B cell (primary cell): ENCODE measurements around the gene AK1. TPM values are rescaled to one million over a fixed set of nuclear protein-coding genes. Genes with fewer than 3 reads are reported as not detected.

Experiments
- ATAC-seq: fragments of 200-7000 bp; cut with Tn5 transposase; one replicate; pipeline ENCODE4 v1.10.0; 2021; ENCODE audit warnings: low read depth, mild to moderate bottlenecking, moderate number of reproducible peaks, moderate library complexity
- CTCF ChIA-PET: fragments of 350-600 bp; sonication (Branson Sonifier 250); formaldehyde crosslinking; loops from one replicate; lab custom pipeline; 2021; ENCODE audit warnings: antibody characterized with exemption, inconsistent platforms; lab: Charles Lee
- POLR2A ChIA-PET: fragments of 350-600 bp; sonication (Branson Sonifier 250); formaldehyde crosslinking; loops from one replicate; lab custom pipeline; 2021; ENCODE audit warnings: antibody characterized with exemption; lab: Charles Lee
- DNase-seq: peaks from one replicate; pipeline ENCODE4 v3.0.0; 2013
- H2AFZ ChIP-seq: 2 replicates; pipeline ENCODE4 v1.6.1; 2012; ENCODE audit warnings: mild to moderate bottlenecking, low read depth, low read length; ENCODE audit not compliant: insufficient read depth, poor library complexity, severe bottlenecking
- H3K27ac ChIP-seq, 2 donors: 1 replicate in 1 of 2; 2 replicates in 1 of 2; pipeline ENCODE4 v1.5.1; 2012 to 2013; ENCODE audit warnings: low read length in 2 of 2, mild to moderate bottlenecking in 2 of 2, moderate library complexity in 1 of 2
- H3K27me3 ChIP-seq, 4 experiments: fragments of 200-600 bp in 1 of 4; sonication (generic) in 1 of 4; replicated peaks in 1 of 4; 1 replicate in 2 of 4; 2 replicates in 2 of 4; pipeline versions ENCODE4 v1.6.1 to v1.7.0; 2013 to 2016; ENCODE audit warnings: low read length in 3 of 4, mild to moderate bottlenecking in 2 of 4, mixed read lengths in 1 of 4, moderate library complexity in 1 of 4; ENCODE audit not compliant: insufficient read depth in 4 of 4, control insufficient read depth in 3 of 4; ENCODE audit errors: control extremely low read depth in 1 of 4
- H3K36me3 ChIP-seq, 2 experiments: replicated peaks in 1 of 2; 1 replicate in 1 of 2; 2 replicates in 1 of 2; pipeline versions ENCODE4 v1.6.1 to v1.7.1; 2013; ENCODE audit warnings: low read length in 1 of 2; ENCODE audit not compliant: insufficient read depth in 2 of 2, control insufficient read depth in 1 of 2; ENCODE audit errors: control extremely low read depth in 1 of 2, extremely low read depth in 1 of 2
- H3K4me1 ChIP-seq, 2 donors: fragments of 200-600 bp in 1 of 2; sonication (generic) in 1 of 2; 1 replicate in 1 of 2; 2 replicates in 1 of 2; pipeline versions ENCODE4 v1.5.1 to v1.6.1; 2013 to 2017; ENCODE audit warnings: low read length in 2 of 2; ENCODE audit not compliant: control insufficient read depth in 2 of 2, insufficient read depth in 2 of 2
- H3K4me2 ChIP-seq: replicated peaks from 2 replicates; pipeline ENCODE3; 2012; ENCODE audit warnings: mild to moderate bottlenecking, low read depth, low read length; ENCODE audit not compliant: poor library complexity, severe bottlenecking
- H3K4me3 ChIP-seq, 5 experiments: fragments of 200-600 bp in 1 of 5; sonication (generic) in 1 of 5; 1 replicate in 3 of 5; 2 replicates in 2 of 5; pipeline versions ENCODE4 v1.5.1 to v1.7.0; 2011 to 2016; ENCODE audit warnings: low read length in 4 of 5, mild to moderate bottlenecking in 4 of 5, low read depth in 2 of 5, control low read depth in 1 of 5, moderate library complexity in 1 of 5; ENCODE audit not compliant: insufficient read depth in 1 of 5; ENCODE audit errors: control extremely low read depth in 1 of 5, extremely low read depth in 1 of 5
- H3K79me2 ChIP-seq: fragments of 200-600 bp; sonication (generic); one replicate; pipeline ENCODE4 v1.6.0; 2016; ENCODE audit warnings: low read length; ENCODE audit not compliant: control insufficient read depth, insufficient read depth
- H3K9ac ChIP-seq: fragments of 200-600 bp; sonication (generic); 2 replicates; pipeline ENCODE4 v1.6.1; 2017; ENCODE audit warnings: mild to moderate bottlenecking, low read length, moderate library complexity
- H3K9me3 ChIP-seq, 3 donors: one replicate each; pipeline versions ENCODE4 v1.6.1 to v1.7.1; 2013; ENCODE audit warnings: low read length in 2 of 3; ENCODE audit not compliant: control insufficient read depth in 2 of 3, insufficient read depth in 1 of 3; ENCODE audit errors: control extremely low read depth in 1 of 3
- H4K20me1 ChIP-seq: 2 replicates; pipeline ENCODE4 v1.6.0; 2012; ENCODE audit warnings: mild to moderate bottlenecking, low read length; ENCODE audit not compliant: insufficient read depth, control insufficient read depth, poor library complexity, severe bottlenecking
- H3K27ac Mint-ChIP-seq: one replicate; pipeline ENCODE4 v1.8.0; 2021; ENCODE audit warnings: mixed read lengths
- H3K27me3 Mint-ChIP-seq: one replicate; pipeline ENCODE4 v1.8.0; 2021; ENCODE audit warnings: mixed read lengths
- H3K4me1 Mint-ChIP-seq: one replicate; pipeline ENCODE4 v1.8.0; 2021; ENCODE audit warnings: mixed read lengths
- H3K4me3 Mint-ChIP-seq: one replicate; pipeline ENCODE4 v1.8.0; 2021; ENCODE audit warnings: mixed read lengths
- H3K9me3 Mint-ChIP-seq: one replicate; pipeline ENCODE4 v1.8.0; 2022; ENCODE audit warnings: mixed read lengths; ENCODE audit not compliant: insufficient read depth
- CTCF ChIP-seq: fragments of 200-600 bp; IDR thresholded peaks from one replicate; pipeline ENCODE4 v1.8.0; 2022; ENCODE audit warnings: antibody characterized with exemption, mild to moderate bottlenecking
- EZH2 ChIP-seq: IDR thresholded peaks from 2 replicates; pipeline ENCODE4 v1.6.1; 2012; ENCODE audit warnings: borderline replicate concordance, low read depth, mild to moderate bottlenecking, moderate library complexity, low read length; ENCODE audit not compliant: insufficient read depth, poor library complexity, severe bottlenecking
- WGBS: methylation state at CpG from one replicate; pipeline ENCODE4 v1.1.5; 2013; ENCODE audit warnings: missing lambda C conversion rate; ENCODE audit not compliant: insufficient coverage; 5-methylcytosine and 5-hydroxymethylcytosine counted together
- intact Hi-C: fragments of 100-400 bp; cut with micrococcal nuclease; formaldehyde crosslinking; loops from one replicate; pipeline ENCODE4 v1.10.0; 2022
- polyA plus RNA-seq: library from polyadenylated mRNA; depleted of rRNA; stranded (reverse); fragments of >200 nt; gene quantifications from 2 replicates; pipeline ENCODE4 v1.2.3, GENCODE V29; 2012
- total RNA-seq, 2 donors: library from RNA; stranded (reverse); fragments of 120-200 nt in 1 of 2; gene quantifications; 1 replicate in 1 of 2; 2 replicates in 1 of 2; pipeline versions ENCODE4 v1.2.3 to v1.2.4, GENCODE V29; 2013 to 2022

AK1 gene
- total and polyA plus RNA-seq, 2 donors (not counting 1 experiment from before 2014, with no cell fraction given): 28.0 to 31.8 TPM

- 94% methylated on average over 25 of the region's 30 CpGs for WGBS
- Mint-ChIP-seq H3K27ac (peak overlapping the region; percentile 41), H3K4me3 (no peak overlapping the region), H3K27me3 (no peaks in the 10 kb centered on the region), H3K9me3 (no peaks in the 10 kb centered on the region), H3K4me1 (peaks cover 32% of the 10 kb centered on the region)
- Histone ChIP-seq H3K4me1 (peaks cover 25 to 41% of the 10 kb centered on the region in 2 donors), H3K27ac (no peak overlapping the region), H3K4me2 (no peak overlapping the region), H3K79me2 (no peaks in the 10 kb centered on the region), H3K27me3 (no peaks in the 10 kb centered on the region), H2AFZ (no peak overlapping the region), H3K36me3 (no peaks in the 10 kb centered on the region), H4K20me1 (no peaks in the 10 kb centered on the region), H3K4me3 (no peak overlapping the region), H3K9ac (no peak overlapping the region), H3K9me3 (no peaks in the 10 kb centered on the region)
- intact Hi-C loops: no loop called here
- DNase-seq (peak; percentile 13), ATAC-seq (no peak)
- TF ChIP-seq EZH2 (no peak), CTCF (no peak)
- ChIA-PET POLR2A (interaction anchor here (0.7 kb wide), 1 partner anchor 65 kb away, joined by 4 read pairs; the partner anchor contains the start of gene FPGS), CTCF (interaction anchor here (0.7 to 13.7 kb wide), 6 partner anchors 11 to 278 kb away, joined by 3 to 237 read pairs (median 28); partner anchors contain the start of genes CDK9, ST6GALNAC4 and TOR2A)
Observed at GRCh38 chr9:127867356-127868277, 9.9 kb downstream of the AK1 start.
